WTC11 (cell line): ENCODE data around the gene NUPR1.

Experiments
- ETV6 ChIP-seq: sonication (generic); formaldehyde crosslinking; IDR thresholded peaks from 2 replicates; pipeline ENCODE4 v1.8.1; 2022; ENCODE audit warnings: mild to moderate bottlenecking, missing genetic modification reagents
- FOXK1 ChIP-seq: sonication (generic); formaldehyde crosslinking; IDR thresholded peaks from 2 replicates; pipeline ENCODE4 v1.8.0; 2022; ENCODE audit warnings: mild to moderate bottlenecking, moderate library complexity, missing genetic modification reagents
- GABPB1 ChIP-seq: sonication (generic); formaldehyde crosslinking; IDR thresholded peaks from 2 replicates; pipeline ENCODE4 v1.8.1; 2023; ENCODE audit warnings: mild to moderate bottlenecking, missing genetic modification reagents
- NR1H2 ChIP-seq: sonication (generic); formaldehyde crosslinking; IDR thresholded peaks from 2 replicates; pipeline ENCODE4 v1.9.0; 2021; ENCODE audit warnings: mild to moderate bottlenecking, moderate library complexity, missing genetic modification reagents
- NR2C2 ChIP-seq: sonication (generic); formaldehyde crosslinking; IDR thresholded peaks from 2 replicates; pipeline ENCODE4 v1.8.0; 2022; ENCODE audit warnings: mild to moderate bottlenecking, missing genetic modification reagents
- SMAD3 ChIP-seq: sonication (generic); formaldehyde crosslinking; IDR thresholded peaks from 2 replicates; pipeline ENCODE4 v1.8.0; 2022; ENCODE audit warnings: missing genetic modification reagents, mild to moderate bottlenecking, borderline replicate concordance
- ZBTB43 ChIP-seq: sonication (generic); formaldehyde crosslinking; IDR thresholded peaks from 2 replicates; pipeline ENCODE4 v1.8.1; 2023; ENCODE audit warnings: mild to moderate bottlenecking, missing genetic modification reagents
- ZNF138 ChIP-seq: sonication (generic); formaldehyde crosslinking; conservative IDR thresholded peaks from 2 replicates; pipeline ENCODE4 v1.8.1; 2022; ENCODE audit warnings: mild to moderate bottlenecking, moderate library complexity, missing genetic modification reagents
- ZNF232 ChIP-seq: sonication (generic); formaldehyde crosslinking; IDR thresholded peaks from 2 replicates; pipeline ENCODE4 v1.8.0; 2022; ENCODE audit warnings: mild to moderate bottlenecking, missing genetic modification reagents
- TF ChIP-seq, protein P1 (sequence below): fragments of 250-450 bp; sonication (Bioruptor Pico); IDR thresholded peaks from 2 replicates; pipeline ENCODE4 v1.9.0; 2021; ENCODE audit warnings: mild to moderate bottlenecking, borderline replicate concordance
- TF ChIP-seq, protein P2 (sequence below): fragments of 200-600 bp; IDR thresholded peaks from 2 replicates; pipeline ENCODE4 v1.8.0; 2022; ENCODE audit warnings: antibody characterized with exemption
- TF ChIP-seq, protein P3 (sequence below): sonication (generic); formaldehyde crosslinking; IDR thresholded peaks from 2 replicates; pipeline ENCODE4 v1.8.1; 2023; ENCODE audit warnings: mild to moderate bottlenecking, missing genetic modification reagents, moderate library complexity
- TF ChIP-seq, protein P4 (sequence below): sonication (generic); formaldehyde crosslinking; IDR thresholded peaks from 2 replicates; pipeline ENCODE4 v1.8.0; 2023; ENCODE audit warnings: mild to moderate bottlenecking, missing genetic modification reagents

GRCh38 chr16:28529124-28529523 is 9.7 kb downstream of the NUPR1 start:
- TF ChIP-seq GABPB1 (CRISPR knock-in tag), result no peak
- TF ChIP-seq, protein P1, sequence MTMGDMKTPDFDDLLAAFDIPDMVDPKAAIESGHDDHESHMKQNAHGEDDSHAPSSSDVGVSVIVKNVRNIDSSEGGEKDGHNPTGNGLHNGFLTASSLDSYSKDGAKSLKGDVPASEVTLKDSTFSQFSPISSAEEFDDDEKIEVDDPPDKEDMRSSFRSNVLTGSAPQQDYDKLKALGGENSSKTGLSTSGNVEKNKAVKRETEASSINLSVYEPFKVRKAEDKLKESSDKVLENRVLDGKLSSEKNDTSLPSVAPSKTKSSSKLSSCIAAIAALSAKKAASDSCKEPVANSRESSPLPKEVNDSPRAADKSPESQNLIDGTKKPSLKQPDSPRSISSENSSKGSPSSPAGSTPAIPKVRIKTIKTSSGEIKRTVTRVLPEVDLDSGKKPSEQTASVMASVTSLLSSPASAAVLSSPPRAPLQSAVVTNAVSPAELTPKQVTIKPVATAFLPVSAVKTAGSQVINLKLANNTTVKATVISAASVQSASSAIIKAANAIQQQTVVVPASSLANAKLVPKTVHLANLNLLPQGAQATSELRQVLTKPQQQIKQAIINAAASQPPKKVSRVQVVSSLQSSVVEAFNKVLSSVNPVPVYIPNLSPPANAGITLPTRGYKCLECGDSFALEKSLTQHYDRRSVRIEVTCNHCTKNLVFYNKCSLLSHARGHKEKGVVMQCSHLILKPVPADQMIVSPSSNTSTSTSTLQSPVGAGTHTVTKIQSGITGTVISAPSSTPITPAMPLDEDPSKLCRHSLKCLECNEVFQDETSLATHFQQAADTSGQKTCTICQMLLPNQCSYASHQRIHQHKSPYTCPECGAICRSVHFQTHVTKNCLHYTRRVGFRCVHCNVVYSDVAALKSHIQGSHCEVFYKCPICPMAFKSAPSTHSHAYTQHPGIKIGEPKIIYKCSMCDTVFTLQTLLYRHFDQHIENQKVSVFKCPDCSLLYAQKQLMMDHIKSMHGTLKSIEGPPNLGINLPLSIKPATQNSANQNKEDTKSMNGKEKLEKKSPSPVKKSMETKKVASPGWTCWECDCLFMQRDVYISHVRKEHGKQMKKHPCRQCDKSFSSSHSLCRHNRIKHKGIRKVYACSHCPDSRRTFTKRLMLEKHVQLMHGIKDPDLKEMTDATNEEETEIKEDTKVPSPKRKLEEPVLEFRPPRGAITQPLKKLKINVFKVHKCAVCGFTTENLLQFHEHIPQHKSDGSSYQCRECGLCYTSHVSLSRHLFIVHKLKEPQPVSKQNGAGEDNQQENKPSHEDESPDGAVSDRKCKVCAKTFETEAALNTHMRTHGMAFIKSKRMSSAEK (CRISPR knock-in tag), result no peak
- TF ChIP-seq, protein P2, sequence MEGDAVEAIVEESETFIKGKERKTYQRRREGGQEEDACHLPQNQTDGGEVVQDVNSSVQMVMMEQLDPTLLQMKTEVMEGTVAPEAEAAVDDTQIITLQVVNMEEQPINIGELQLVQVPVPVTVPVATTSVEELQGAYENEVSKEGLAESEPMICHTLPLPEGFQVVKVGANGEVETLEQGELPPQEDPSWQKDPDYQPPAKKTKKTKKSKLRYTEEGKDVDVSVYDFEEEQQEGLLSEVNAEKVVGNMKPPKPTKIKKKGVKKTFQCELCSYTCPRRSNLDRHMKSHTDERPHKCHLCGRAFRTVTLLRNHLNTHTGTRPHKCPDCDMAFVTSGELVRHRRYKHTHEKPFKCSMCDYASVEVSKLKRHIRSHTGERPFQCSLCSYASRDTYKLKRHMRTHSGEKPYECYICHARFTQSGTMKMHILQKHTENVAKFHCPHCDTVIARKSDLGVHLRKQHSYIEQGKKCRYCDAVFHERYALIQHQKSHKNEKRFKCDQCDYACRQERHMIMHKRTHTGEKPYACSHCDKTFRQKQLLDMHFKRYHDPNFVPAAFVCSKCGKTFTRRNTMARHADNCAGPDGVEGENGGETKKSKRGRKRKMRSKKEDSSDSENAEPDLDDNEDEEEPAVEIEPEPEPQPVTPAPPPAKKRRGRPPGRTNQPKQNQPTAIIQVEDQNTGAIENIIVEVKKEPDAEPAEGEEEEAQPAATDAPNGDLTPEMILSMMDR, result no peak
- no peak for TF ChIP-seq NR1H2 (CRISPR knock-in tag)
- no peak for TF ChIP-seq ETV6
- TF ChIP-seq, protein P3, sequence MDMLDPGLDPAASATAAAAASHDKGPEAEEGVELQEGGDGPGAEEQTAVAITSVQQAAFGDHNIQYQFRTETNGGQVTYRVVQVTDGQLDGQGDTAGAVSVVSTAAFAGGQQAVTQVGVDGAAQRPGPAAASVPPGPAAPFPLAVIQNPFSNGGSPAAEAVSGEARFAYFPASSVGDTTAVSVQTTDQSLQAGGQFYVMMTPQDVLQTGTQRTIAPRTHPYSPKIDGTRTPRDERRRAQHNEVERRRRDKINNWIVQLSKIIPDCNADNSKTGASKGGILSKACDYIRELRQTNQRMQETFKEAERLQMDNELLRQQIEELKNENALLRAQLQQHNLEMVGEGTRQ, result no peak
- TF ChIP-seq NR2C2 (CRISPR knock-in tag), result no peak
- no peak for TF ChIP-seq SMAD3 (CRISPR knock-in tag)
- TF ChIP-seq ZNF138, result no peak
- TF ChIP-seq, protein P4, sequence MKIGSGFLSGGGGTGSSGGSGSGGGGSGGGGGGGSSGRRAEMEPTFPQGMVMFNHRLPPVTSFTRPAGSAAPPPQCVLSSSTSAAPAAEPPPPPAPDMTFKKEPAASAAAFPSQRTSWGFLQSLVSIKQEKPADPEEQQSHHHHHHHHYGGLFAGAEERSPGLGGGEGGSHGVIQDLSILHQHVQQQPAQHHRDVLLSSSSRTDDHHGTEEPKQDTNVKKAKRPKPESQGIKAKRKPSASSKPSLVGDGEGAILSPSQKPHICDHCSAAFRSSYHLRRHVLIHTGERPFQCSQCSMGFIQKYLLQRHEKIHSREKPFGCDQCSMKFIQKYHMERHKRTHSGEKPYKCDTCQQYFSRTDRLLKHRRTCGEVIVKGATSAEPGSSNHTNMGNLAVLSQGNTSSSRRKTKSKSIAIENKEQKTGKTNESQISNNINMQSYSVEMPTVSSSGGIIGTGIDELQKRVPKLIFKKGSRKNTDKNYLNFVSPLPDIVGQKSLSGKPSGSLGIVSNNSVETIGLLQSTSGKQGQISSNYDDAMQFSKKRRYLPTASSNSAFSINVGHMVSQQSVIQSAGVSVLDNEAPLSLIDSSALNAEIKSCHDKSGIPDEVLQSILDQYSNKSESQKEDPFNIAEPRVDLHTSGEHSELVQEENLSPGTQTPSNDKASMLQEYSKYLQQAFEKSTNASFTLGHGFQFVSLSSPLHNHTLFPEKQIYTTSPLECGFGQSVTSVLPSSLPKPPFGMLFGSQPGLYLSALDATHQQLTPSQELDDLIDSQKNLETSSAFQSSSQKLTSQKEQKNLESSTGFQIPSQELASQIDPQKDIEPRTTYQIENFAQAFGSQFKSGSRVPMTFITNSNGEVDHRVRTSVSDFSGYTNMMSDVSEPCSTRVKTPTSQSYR (CRISPR knock-in tag), result no peak
- no peak for TF ChIP-seq ZNF232 (CRISPR knock-in tag)
- TF ChIP-seq ZBTB43 (CRISPR knock-in tag), result no peak
- no peak for TF ChIP-seq FOXK1 (CRISPR knock-in tag)
